K562 (cell line): Measurements from ENCODE around the gene PLIN5. TPM values are rescaled to one million over a fixed set of nuclear protein-coding genes. Genes with fewer than 3 reads are reported as not detected.

Experiments
- polyA plus RNA-seq, 8 experiments: library from polyadenylated mRNA; depleted of rRNA in 4 of 8; stranded (reverse) in 5 of 8; unstranded in 3 of 8; fragments of >200 nt; fragmentation: Nextera tagmentation in 2 of 8; fragmentation: Illumina TruSeq in 1 of 8; extraction: Ambion mirVana in 2 of 8; extraction: Trizol in 1 of 8; gene quantifications; 2 replicates each; pipeline versions ENCODE4 v1.2.1 to v1.2.3, GENCODE V29; 2011 to 2014; ENCODE audit warnings: inconsistent platforms in 1 of 8, missing spikeins in 1 of 8
- total RNA-seq, 7 experiments: library from RNA; depleted of rRNA in 6 of 7; stranded (reverse); fragments of >200 nt in 6 of 7; fragmentation: Illumina TruSeq in 2 of 7; extraction: Trizol in 2 of 7; gene quantifications; 2 replicates each; pipeline versions ENCODE4 v1.2.1 to v1.2.3, GENCODE V29; 2011 to 2021; ENCODE audit warnings: low replicate concordance in 1 of 7

Gene PLIN5
- total and polyA plus RNA-seq, 9 of the 15 experiments (the other 6 are each of a cell fraction or from before 2014, with no cell fraction given), result 0.04 to 1.3 (median 0.50) TPM

Other genes with a start within 250 kb of the PLIN5 start
Only the 7 nearest of the 14 such genes appear.
- gene CHAF1A, start 132.6 kb downstream of the PLIN5 start, total RNA-seq (2014; rRNA removed), result 61.1 and 78.3 TPM in 2 replicates
- gene CHAF1A, start 132.6 kb downstream of the PLIN5 start, total RNA-seq (2014; rRNA removed; fragmentation: Illumina TruSeq; extraction: Trizol), result 32.5 and 42.6 TPM in 2 replicates
- gene CHAF1A, start 132.6 kb downstream of the PLIN5 start, total RNA-seq (2015; rRNA removed; fragmentation: Illumina TruSeq; extraction: Trizol), result 51.4 and 51.8 TPM in 2 replicates
- 78.6 and 86.9 TPM in 2 replicates for gene CHAF1A, start 132.6 kb downstream of the PLIN5 start, total RNA-seq (2021)
- 32.0 and 35.3 TPM in 2 replicates for gene CHAF1A, start 132.6 kb downstream of the PLIN5 start, polyA plus RNA-seq (2011; rRNA removed)
- 45.2 and 59.3 TPM in 2 replicates for gene CHAF1A, start 132.6 kb downstream of the PLIN5 start, polyA plus RNA-seq (2014; fragmentation: Illumina TruSeq; extraction: Trizol)
- gene CHAF1A, start 132.6 kb downstream of the PLIN5 start, polyA plus RNA-seq (2014; fragmentation: Nextera tagmentation; extraction: Ambion mirVana), result 1 to 10 TPM; 1.6 to 2.1 TPM
- gene CHAF1A, start 132.6 kb downstream of the PLIN5 start, polyA plus RNA-seq (2014; rRNA removed), result 65.4 and 73.4 TPM in 2 replicates
- gene UBXN6, start 77.4 kb downstream of the PLIN5 start, total RNA-seq (2014; rRNA removed), result 49.7 and 63.6 TPM in 2 replicates
- gene UBXN6, start 77.4 kb downstream of the PLIN5 start, total RNA-seq (2014; rRNA removed; fragmentation: Illumina TruSeq; extraction: Trizol), result 8.6 and 11.0 TPM in 2 replicates
- gene UBXN6, start 77.4 kb downstream of the PLIN5 start, total RNA-seq (2015; rRNA removed; fragmentation: Illumina TruSeq; extraction: Trizol), result 29.5 and 33.1 TPM in 2 replicates
- 80.8 and 90.2 TPM in 2 replicates for gene UBXN6, start 77.4 kb downstream of the PLIN5 start, total RNA-seq (2021)
- 38.2 and 51.7 TPM in 2 replicates for gene UBXN6, start 77.4 kb downstream of the PLIN5 start, polyA plus RNA-seq (2011; rRNA removed)
- 17.5 and 45.2 TPM in 2 replicates for gene UBXN6, start 77.4 kb downstream of the PLIN5 start, polyA plus RNA-seq (2014; fragmentation: Illumina TruSeq; extraction: Trizol)
- 1 to 10 TPM in 1 of 2 experiments, under 1 TPM in 1; 0.48 to 1.8 TPM for gene UBXN6, start 77.4 kb downstream of the PLIN5 start, polyA plus RNA-seq (2014; fragmentation: Nextera tagmentation; extraction: Ambion mirVana)
- gene UBXN6, start 77.4 kb downstream of the PLIN5 start, polyA plus RNA-seq (2014; rRNA removed), result 59.4 and 59.7 TPM in 2 replicates
- gene HDGFL2, start 62.9 kb downstream of the PLIN5 start, total RNA-seq (2014; rRNA removed), result 48.7 and 61.7 TPM in 2 replicates
- gene HDGFL2, start 62.9 kb downstream of the PLIN5 start, total RNA-seq (2014; rRNA removed; fragmentation: Illumina TruSeq; extraction: Trizol), result 10.7 and 12.3 TPM in 2 replicates
- 27.9 and 29.4 TPM in 2 replicates for gene HDGFL2, start 62.9 kb downstream of the PLIN5 start, total RNA-seq (2015; rRNA removed; fragmentation: Illumina TruSeq; extraction: Trizol)
- gene HDGFL2, start 62.9 kb downstream of the PLIN5 start, total RNA-seq (2021), result 39.7 and 45.9 TPM in 2 replicates
- 14.3 and 21.1 TPM in 2 replicates for gene HDGFL2, start 62.9 kb downstream of the PLIN5 start, polyA plus RNA-seq (2011; rRNA removed)
- gene HDGFL2, start 62.9 kb downstream of the PLIN5 start, polyA plus RNA-seq (2014; fragmentation: Illumina TruSeq; extraction: Trizol), result 16.0 and 27.4 TPM in 2 replicates
- gene HDGFL2, start 62.9 kb downstream of the PLIN5 start, polyA plus RNA-seq (2014; fragmentation: Nextera tagmentation; extraction: Ambion mirVana), result under 1 TPM; 0.13 to 0.21 TPM
- gene HDGFL2, start 62.9 kb downstream of the PLIN5 start, polyA plus RNA-seq (2014; rRNA removed), result 39.7 and 50.8 TPM in 2 replicates
- gene PLIN4, start 16.7 kb downstream of the PLIN5 start, total RNA-seq (2014; rRNA removed), result 0.08 and 0.14 TPM in 2 replicates
- 0.04 TPM in 1 of 2 replicates, not detected in the other for gene PLIN4, start 16.7 kb downstream of the PLIN5 start, total RNA-seq (2014; rRNA removed; fragmentation: Illumina TruSeq; extraction: Trizol)
- gene PLIN4, start 16.7 kb downstream of the PLIN5 start, total RNA-seq (2015; rRNA removed; fragmentation: Illumina TruSeq; extraction: Trizol), result 0.04 TPM in 1 of 2 replicates, not detected in the other
- gene PLIN4, start 16.7 kb downstream of the PLIN5 start, total RNA-seq (2021), result 0.09 TPM in 2 replicates
- 0.06 and 0.12 TPM in 2 replicates for gene PLIN4, start 16.7 kb downstream of the PLIN5 start, polyA plus RNA-seq (2011; rRNA removed)
- 0.04 and 0.08 TPM in 2 replicates for gene PLIN4, start 16.7 kb downstream of the PLIN5 start, polyA plus RNA-seq (2014; fragmentation: Illumina TruSeq; extraction: Trizol)
- gene PLIN4, start 16.7 kb downstream of the PLIN5 start, polyA plus RNA-seq (2014; fragmentation: Nextera tagmentation; extraction: Ambion mirVana), result not detected
- gene PLIN4, start 16.7 kb downstream of the PLIN5 start, polyA plus RNA-seq (2014; rRNA removed), result 0.07 and 0.16 TPM in 2 replicates
- 8.4 and 10.6 TPM in 2 replicates for gene LRG1, start 4.8 kb upstream of the PLIN5 start, total RNA-seq (2014; rRNA removed)
- gene LRG1, start 4.8 kb upstream of the PLIN5 start, total RNA-seq (2014; rRNA removed; fragmentation: Illumina TruSeq; extraction: Trizol), result 3.8 and 4.6 TPM in 2 replicates
- gene LRG1, start 4.8 kb upstream of the PLIN5 start, total RNA-seq (2015; rRNA removed; fragmentation: Illumina TruSeq; extraction: Trizol), result 9.4 and 9.5 TPM in 2 replicates
- 11.5 and 11.7 TPM in 2 replicates for gene LRG1, start 4.8 kb upstream of the PLIN5 start, total RNA-seq (2021)
- gene LRG1, start 4.8 kb upstream of the PLIN5 start, polyA plus RNA-seq (2011; rRNA removed), result 10.9 and 11.9 TPM in 2 replicates
- gene LRG1, start 4.8 kb upstream of the PLIN5 start, polyA plus RNA-seq (2014; fragmentation: Illumina TruSeq; extraction: Trizol), result 8.7 and 12.6 TPM in 2 replicates
- gene LRG1, start 4.8 kb upstream of the PLIN5 start, polyA plus RNA-seq (2014; fragmentation: Nextera tagmentation; extraction: Ambion mirVana), result 1 to 10 TPM; 1.5 to 5.1 TPM
- gene LRG1, start 4.8 kb upstream of the PLIN5 start, polyA plus RNA-seq (2014; rRNA removed), result 11.9 and 12.3 TPM in 2 replicates
- 2.5 and 2.7 TPM in 2 replicates for gene SEMA6B, start 24.5 kb upstream of the PLIN5 start, total RNA-seq (2014; rRNA removed)
- 0.57 and 0.65 TPM in 2 replicates for gene SEMA6B, start 24.5 kb upstream of the PLIN5 start, total RNA-seq (2014; rRNA removed; fragmentation: Illumina TruSeq; extraction: Trizol)
- 0.83 and 1.1 TPM in 2 replicates for gene SEMA6B, start 24.5 kb upstream of the PLIN5 start, total RNA-seq (2015; rRNA removed; fragmentation: Illumina TruSeq; extraction: Trizol)
- gene SEMA6B, start 24.5 kb upstream of the PLIN5 start, total RNA-seq (2021), result 3.7 and 4.6 TPM in 2 replicates
- 2.6 and 4.9 TPM in 2 replicates for gene SEMA6B, start 24.5 kb upstream of the PLIN5 start, polyA plus RNA-seq (2011; rRNA removed)
- gene SEMA6B, start 24.5 kb upstream of the PLIN5 start, polyA plus RNA-seq (2014; fragmentation: Illumina TruSeq; extraction: Trizol), result 1.4 and 2.7 TPM in 2 replicates
- not detected for gene SEMA6B, start 24.5 kb upstream of the PLIN5 start, polyA plus RNA-seq (2014; fragmentation: Nextera tagmentation; extraction: Ambion mirVana)
- 1.7 and 3.8 TPM in 2 replicates for gene SEMA6B, start 24.5 kb upstream of the PLIN5 start, polyA plus RNA-seq (2014; rRNA removed)
- 4.0 and 4.4 TPM in 2 replicates for gene TNFAIP8L1, start 104.3 kb upstream of the PLIN5 start, total RNA-seq (2014; rRNA removed)
- 4.3 and 4.6 TPM in 2 replicates for gene TNFAIP8L1, start 104.3 kb upstream of the PLIN5 start, total RNA-seq (2014; rRNA removed; fragmentation: Illumina TruSeq; extraction: Trizol)
- gene TNFAIP8L1, start 104.3 kb upstream of the PLIN5 start, total RNA-seq (2015; rRNA removed; fragmentation: Illumina TruSeq; extraction: Trizol), result 4.9 and 5.4 TPM in 2 replicates
- 6.5 and 9.3 TPM in 2 replicates for gene TNFAIP8L1, start 104.3 kb upstream of the PLIN5 start, total RNA-seq (2021)
- 5.7 and 8.0 TPM in 2 replicates for gene TNFAIP8L1, start 104.3 kb upstream of the PLIN5 start, polyA plus RNA-seq (2011; rRNA removed)
- 6.6 and 7.3 TPM in 2 replicates for gene TNFAIP8L1, start 104.3 kb upstream of the PLIN5 start, polyA plus RNA-seq (2014; fragmentation: Illumina TruSeq; extraction: Trizol)
- gene TNFAIP8L1, start 104.3 kb upstream of the PLIN5 start, polyA plus RNA-seq (2014; fragmentation: Nextera tagmentation; extraction: Ambion mirVana), result 1 to 10 TPM in 1 of 2 experiments, under 1 TPM in 1; 0.69 to 1.0 TPM
- 6.8 and 7.3 TPM in 2 replicates for gene TNFAIP8L1, start 104.3 kb upstream of the PLIN5 start, polyA plus RNA-seq (2014; rRNA removed)